Activated B cell treated with CpG ODN at 0.5 μM for 24 hours (primary cell): Measurements from ENCODE around the gene SH3PXD2B. TPM values are rescaled to one million over a fixed set of nuclear protein-coding genes. Genes with fewer than 3 reads are reported as not detected.

Experiments used
- ATAC-seq: fragments of 200-7000 bp; cut with Tn5 transposase; one replicate; pipeline ENCODE4 v1.10.0; 2021; ENCODE audit warnings: low read depth, mild to moderate bottlenecking, moderate library complexity
- CTCF ChIA-PET: fragments of 350-600 bp; sonication (Branson Sonifier 250); formaldehyde crosslinking; loops from one replicate; lab custom pipeline; 2021; ENCODE audit warnings: antibody characterized with exemption; lab: Charles Lee
- POLR2A ChIA-PET: fragments of 350-600 bp; sonication (Branson Sonifier 250); formaldehyde crosslinking; loops from one replicate; lab custom pipeline; 2021; ENCODE audit warnings: antibody characterized with exemption; lab: Charles Lee
- DNase-seq: peaks from one replicate; pipeline ENCODE4 v3.0.0; 2022
- H3K27ac Mint-ChIP-seq: one replicate; pipeline ENCODE4 v1.8.0; 2020; ENCODE audit warnings: mixed read lengths
- H3K27me3 Mint-ChIP-seq: one replicate; pipeline ENCODE4 v1.8.0; 2021; ENCODE audit warnings: mixed read lengths
- H3K36me3 Mint-ChIP-seq: one replicate; pipeline ENCODE4 v1.8.0; 2021; ENCODE audit warnings: low read depth, mixed read lengths
- H3K4me1 Mint-ChIP-seq: one replicate; pipeline ENCODE4 v1.8.0; 2021; ENCODE audit warnings: mixed read lengths
- H3K4me3 Mint-ChIP-seq: one replicate; pipeline ENCODE4 v1.8.0; 2020; ENCODE audit warnings: mild to moderate bottlenecking, mixed read lengths
- H3K9me3 Mint-ChIP-seq: one replicate; pipeline ENCODE4 v1.8.0; 2020; ENCODE audit warnings: mixed read lengths
- CTCF ChIP-seq: fragments of 200-600 bp; IDR thresholded peaks from one replicate; pipeline ENCODE4 v1.8.0; 2022; ENCODE audit warnings: antibody characterized with exemption, mild to moderate bottlenecking
- intact Hi-C: fragments of 100-400 bp; cut with micrococcal nuclease; formaldehyde crosslinking; loops from one replicate; pipeline ENCODE4 v1.15.1; 2024
- total RNA-seq: library from RNA; stranded (reverse); gene quantifications from 2 replicates; pipeline ENCODE4 v1.2.3, GENCODE V29; 2022

SH3PXD2B gene
- total RNA-seq, 1 donor from 2014 or later = 0.02 TPM

GRCh38 chr5:172435362-172436077 is 18.8 kb downstream of the SH3PXD2B start:
- intact Hi-C loops = no loop called here
- H3K4me1 Mint-ChIP-seq = no peaks in the 10 kb centered on the region
- POLR2A ChIA-PET = no interaction called here
- CTCF ChIA-PET = no interaction called here
- no peak overlapping the region for H3K27ac Mint-ChIP-seq
- H3K4me3 Mint-ChIP-seq = no peak overlapping the region
- no peaks in the 10 kb centered on the region for H3K36me3 Mint-ChIP-seq
- TF ChIP-seq CTCF = no peak
- H3K27me3 Mint-ChIP-seq = peaks cover 7% of the 10 kb centered on the region
- no peak for ATAC-seq
- H3K9me3 Mint-ChIP-seq = no peaks in the 10 kb centered on the region
- no peak for DNase-seq

DNA sequence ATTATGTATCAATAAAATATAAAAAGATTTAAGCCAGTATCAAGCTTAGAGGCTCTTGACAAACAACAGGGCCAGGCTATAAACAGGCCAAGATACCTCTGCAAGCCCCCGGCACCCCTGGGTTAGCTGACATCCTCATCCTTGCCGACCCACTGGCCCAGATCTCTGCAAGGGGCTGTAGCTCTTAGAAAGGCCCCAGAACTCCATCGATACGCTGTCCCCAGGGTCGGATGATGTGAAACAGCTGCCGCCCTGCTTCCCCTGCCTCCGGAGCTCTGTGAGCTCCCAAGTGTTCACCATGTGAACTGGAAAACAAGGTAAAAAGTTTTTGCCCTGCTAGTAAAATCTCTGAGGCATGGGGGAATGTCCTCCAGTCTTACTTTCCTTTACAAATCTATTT is 20.1 kb downstream of the SH3PXD2B start:
- H3K27ac Mint-ChIP-seq = no peak overlapping the region
- no peak for ATAC-seq
- no peak overlapping the region for H3K4me3 Mint-ChIP-seq
- no peaks in the 10 kb centered on the region for H3K36me3 Mint-ChIP-seq
- ChIA-PET POLR2A (no interaction called here), CTCF (no interaction called here)
- peaks cover 7% of the 10 kb centered on the region for H3K27me3 Mint-ChIP-seq
- no peak for TF ChIP-seq CTCF
- no peaks in the 10 kb centered on the region for H3K4me1 Mint-ChIP-seq
- no peaks in the 10 kb centered on the region for H3K9me3 Mint-ChIP-seq
- DNase-seq = no peak
- intact Hi-C loops = no loop called here

- Mint-ChIP-seq H3K4me1 (no peaks in the 10 kb centered on the region), H3K9me3 (no peaks in the 10 kb centered on the region), H3K36me3 (no peaks in the 10 kb centered on the region), H3K27me3 (peaks cover 7% of the 10 kb centered on the region), H3K4me3 (no peak overlapping the region), H3K27ac (no peak overlapping the region)
- intact Hi-C loops = no loop called here
- CTCF ChIA-PET = no interaction called here
- POLR2A ChIA-PET = no interaction called here
- ATAC-seq (no peak), DNase-seq (no peak)
- TF ChIP-seq CTCF = no peak
Measured at GRCh38 chr5:172433513-172433912, 20.8 kb downstream of the SH3PXD2B start.

DNA sequence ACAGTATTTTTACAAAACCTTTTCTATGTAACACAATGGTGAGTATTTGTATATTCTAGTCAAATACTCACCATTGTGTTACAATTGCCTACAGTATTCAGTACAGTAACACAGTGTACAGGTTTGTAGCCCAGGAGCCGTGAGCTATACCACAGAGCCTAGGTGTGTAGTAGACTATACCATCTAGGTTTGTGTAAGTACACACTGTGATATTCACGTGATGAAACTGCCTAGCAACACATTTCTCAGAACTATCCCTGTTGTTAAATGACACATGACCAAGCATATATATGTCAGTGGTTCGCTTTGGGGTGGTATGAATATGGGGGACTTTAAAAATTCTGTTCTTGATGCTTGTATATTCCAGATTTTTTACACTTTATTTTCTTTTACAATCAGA is 21.3 kb downstream of the SH3PXD2B start:
- ATAC-seq (no peak), DNase-seq (no peak)
- no peak overlapping the region for H3K4me3 Mint-ChIP-seq
- CTCF ChIA-PET = no interaction called here
- no peak for TF ChIP-seq CTCF
- no peaks in the 10 kb centered on the region for H3K36me3 Mint-ChIP-seq
- no peaks in the 10 kb centered on the region for H3K9me3 Mint-ChIP-seq
- H3K27ac Mint-ChIP-seq = no peak overlapping the region
- H3K4me1 Mint-ChIP-seq = no peaks in the 10 kb centered on the region
- POLR2A ChIA-PET = no interaction called here
- intact Hi-C loops = no loop called here
- peaks cover 6% of the 10 kb centered on the region for H3K27me3 Mint-ChIP-seq

DNA sequence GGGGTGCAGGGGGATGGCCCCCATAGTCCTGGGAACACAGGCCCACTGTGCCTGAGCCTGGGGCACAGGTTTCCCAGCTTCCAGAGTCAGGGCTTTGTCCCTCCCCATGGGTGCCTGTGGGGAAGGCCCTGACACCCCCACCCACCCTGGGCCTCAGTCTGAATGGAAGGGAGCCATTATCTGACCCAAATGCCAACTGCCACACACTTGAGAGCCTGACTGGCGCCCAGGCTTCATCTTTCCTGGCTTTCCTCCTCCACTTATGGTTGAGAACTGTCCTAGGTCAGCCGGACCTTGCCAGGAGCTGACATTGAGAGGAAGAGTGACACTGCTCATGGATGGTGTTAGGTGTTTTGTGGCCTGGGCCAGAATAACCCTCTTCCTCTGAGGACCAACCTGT is 24.0 kb downstream of the SH3PXD2B start:
- no peaks in the 10 kb centered on the region for H3K36me3 Mint-ChIP-seq
- H3K9me3 Mint-ChIP-seq = no peaks in the 10 kb centered on the region
- peaks cover 3% of the 10 kb centered on the region for H3K27me3 Mint-ChIP-seq
- no peaks in the 10 kb centered on the region for H3K4me1 Mint-ChIP-seq
- ChIA-PET POLR2A (no interaction called here), CTCF (no interaction called here)
- no peak for DNase-seq
- no peak overlapping the region for H3K27ac Mint-ChIP-seq
- H3K4me3 Mint-ChIP-seq = no peak overlapping the region
- ATAC-seq = no peak
- TF ChIP-seq CTCF = no peak
- intact Hi-C loops = no loop called here
